ENCODE results near the gene SYP.

The SYP gene

DNA sequence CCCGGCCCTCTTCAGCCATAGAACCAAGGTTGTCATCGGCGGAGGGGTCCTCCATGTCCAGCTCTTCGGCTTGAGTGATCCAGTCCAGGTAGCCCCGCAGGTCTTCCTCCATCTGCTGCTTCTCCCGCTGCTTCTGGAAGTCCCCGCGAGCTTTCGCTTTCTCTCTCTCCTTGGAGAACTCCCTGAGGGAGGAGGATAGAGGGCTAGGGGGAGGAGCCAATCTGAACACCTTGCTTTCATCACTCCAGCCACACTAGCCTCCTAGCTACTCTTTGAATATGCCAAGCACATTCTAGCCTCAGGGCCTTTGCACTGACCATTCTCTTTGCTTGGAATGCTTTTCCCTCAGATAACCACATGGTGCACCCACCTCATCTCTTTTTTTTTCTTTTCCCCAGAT lies 27.0 kb upstream of the SYP start:
- CTCF ChIA-PET = no interaction called here
- POLR2A ChIA-PET = no interaction called here
- Histone ChIP-seq H3K4me3 (ENCODE audit: low read depth, low read length) (no peak overlapping the region), H3K9me3 (ENCODE audit: control insufficient read depth, insufficient read depth, low read depth, low read length) (no peaks in the 10 kb centered on the region), H3K36me3 (ENCODE audit: control insufficient read depth in 2 of 2, insufficient read depth in 1 of 2, low read length in 2 of 2) (no peaks in the 10 kb centered on the region), H3K27ac (ENCODE audit: extremely low read depth, low read depth, low read length) (no peak overlapping the region), H3K4me1 (ENCODE audit: control insufficient read depth, insufficient read depth, low read length) (no peaks in the 10 kb centered on the region)
- TF ChIP-seq HOXA7 (CRISPR knock-in tag; IDR thresholded peaks at IDR 0.05; ENCODE audit: borderline replicate concordance) = no peak
- no peak for TF ChIP-seq SCRT2 (tag by site-specific recombination; IDR thresholded peaks at IDR 0.05)
- peak; percentile 87 for TF ChIP-seq ZNF623 (tag by site-specific recombination; IDR thresholded peaks at IDR 0.05)

DNA sequence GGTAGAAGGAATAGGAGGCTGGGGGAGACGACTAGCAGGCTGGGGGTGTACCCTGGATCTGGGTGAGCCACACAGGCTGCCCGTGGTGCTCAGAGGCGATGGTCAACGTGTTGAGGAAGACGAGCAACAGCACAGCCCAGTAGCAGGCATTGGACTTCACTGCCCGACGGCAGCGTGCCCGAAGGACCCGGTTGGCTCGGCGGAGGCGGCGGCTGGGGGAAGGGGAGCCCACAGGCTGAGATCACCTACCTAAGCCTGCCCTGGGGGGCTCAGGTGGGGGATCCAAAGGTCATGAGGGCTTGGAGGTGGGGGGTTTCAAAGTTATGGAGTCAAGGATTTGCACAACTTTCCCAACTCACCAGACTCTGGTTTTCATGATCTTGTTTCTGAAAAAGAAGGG lies 25.9 kb upstream of the SYP start:
- H3K27ac ChIP-seq (ENCODE audit: extremely low read depth, low read depth, low read length) = no peak overlapping the region
- ChIA-PET POLR2A (no interaction called here), CTCF (no interaction called here)
- H3K9me3 ChIP-seq (ENCODE audit: control insufficient read depth, insufficient read depth, low read depth, low read length) = no peaks in the 10 kb centered on the region
- TF ChIP-seq ZNF791 (tag by site-specific recombination; IDR thresholded peaks at IDR 0.05) (no peak), RBAK (tag by site-specific recombination; IDR thresholded peaks at IDR 0.05) (no peak), ZNF350 (tag by site-specific recombination; IDR thresholded peaks at IDR 0.05) (no peak), GLIS2 (tag by site-specific recombination; IDR thresholded peaks at IDR 0.05) (no peak), HIC1 (tag by site-specific recombination; IDR thresholded peaks at IDR 0.05) (no peak), SCRT2 (tag by site-specific recombination; IDR thresholded peaks at IDR 0.05) (no peak), ZNF416 (tag by site-specific recombination; IDR thresholded peaks at IDR 0.05) (no peak), ZBTB20 (tag by site-specific recombination; IDR thresholded peaks at IDR 0.05) (no peak), ZNF433 (tag by site-specific recombination; IDR thresholded peaks at IDR 0.05; ENCODE audit: low read depth) (no peak), ZNF175 (tag by site-specific recombination; IDR thresholded peaks at IDR 0.05) (no peak), ZNF548 (tag by site-specific recombination; IDR thresholded peaks at IDR 0.05) (no peak), ZNF837 (tag by site-specific recombination; IDR thresholded peaks at IDR 0.05) (no peak), ZNF23 (tag by site-specific recombination; IDR thresholded peaks at IDR 0.05; ENCODE audit: borderline replicate concordance) (no peak), ELK4 (IDR thresholded peaks at IDR 0.05; ENCODE audit: borderline replicate concordance, low read depth, low read length) (no peak), ZNF518A (tag by site-specific recombination; conservative IDR thresholded peaks at IDR 0.05; ENCODE audit: low read depth) (no peak), ZSCAN4 (tag by site-specific recombination; IDR thresholded peaks at IDR 0.05) (no peak)
- TF ChIP-seq, protein P1, sequence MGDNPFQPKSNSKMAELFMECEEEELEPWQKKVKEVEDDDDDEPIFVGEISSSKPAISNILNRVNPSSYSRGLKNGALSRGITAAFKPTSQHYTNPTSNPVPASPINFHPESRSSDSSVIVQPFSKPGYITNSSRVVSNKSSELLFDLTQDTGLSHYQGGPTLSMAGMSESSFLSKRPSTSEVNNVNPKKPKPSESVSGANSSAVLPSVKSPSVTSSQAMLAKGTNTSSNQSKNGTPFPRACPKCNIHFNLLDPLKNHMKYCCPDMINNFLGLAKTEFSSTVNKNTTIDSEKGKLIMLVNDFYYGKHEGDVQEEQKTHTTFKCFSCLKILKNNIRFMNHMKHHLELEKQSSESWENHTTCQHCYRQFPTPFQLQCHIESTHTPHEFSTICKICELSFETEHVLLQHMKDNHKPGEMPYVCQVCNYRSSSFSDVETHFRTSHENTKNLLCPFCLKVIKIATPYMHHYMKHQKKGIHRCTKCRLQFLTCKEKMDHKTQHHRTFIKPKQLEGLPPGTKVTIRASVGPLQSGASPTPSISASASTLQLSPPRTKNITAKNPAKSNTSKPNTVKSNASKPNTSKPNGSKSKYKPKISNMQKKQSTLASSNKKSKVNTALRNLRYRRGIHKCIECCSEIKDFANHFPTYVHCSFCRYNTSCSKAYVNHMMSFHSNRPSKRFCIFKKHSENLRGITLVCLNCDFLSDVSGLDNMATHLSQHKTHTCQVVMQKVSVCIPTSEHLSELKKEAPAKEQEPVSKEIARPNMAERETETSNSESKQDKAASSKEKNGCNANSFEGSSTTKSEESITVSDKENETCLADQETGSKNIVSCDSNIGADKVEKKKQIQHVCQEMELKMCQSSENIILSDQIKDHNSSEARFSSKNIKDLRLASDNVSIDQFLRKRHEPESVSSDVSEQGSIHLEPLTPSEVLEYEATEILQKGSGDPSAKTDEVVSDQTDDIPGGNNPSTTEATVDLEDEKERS (tag by site-specific recombination; IDR thresholded peaks at IDR 0.05) = no peak
- TF ChIP-seq, protein P2, sequence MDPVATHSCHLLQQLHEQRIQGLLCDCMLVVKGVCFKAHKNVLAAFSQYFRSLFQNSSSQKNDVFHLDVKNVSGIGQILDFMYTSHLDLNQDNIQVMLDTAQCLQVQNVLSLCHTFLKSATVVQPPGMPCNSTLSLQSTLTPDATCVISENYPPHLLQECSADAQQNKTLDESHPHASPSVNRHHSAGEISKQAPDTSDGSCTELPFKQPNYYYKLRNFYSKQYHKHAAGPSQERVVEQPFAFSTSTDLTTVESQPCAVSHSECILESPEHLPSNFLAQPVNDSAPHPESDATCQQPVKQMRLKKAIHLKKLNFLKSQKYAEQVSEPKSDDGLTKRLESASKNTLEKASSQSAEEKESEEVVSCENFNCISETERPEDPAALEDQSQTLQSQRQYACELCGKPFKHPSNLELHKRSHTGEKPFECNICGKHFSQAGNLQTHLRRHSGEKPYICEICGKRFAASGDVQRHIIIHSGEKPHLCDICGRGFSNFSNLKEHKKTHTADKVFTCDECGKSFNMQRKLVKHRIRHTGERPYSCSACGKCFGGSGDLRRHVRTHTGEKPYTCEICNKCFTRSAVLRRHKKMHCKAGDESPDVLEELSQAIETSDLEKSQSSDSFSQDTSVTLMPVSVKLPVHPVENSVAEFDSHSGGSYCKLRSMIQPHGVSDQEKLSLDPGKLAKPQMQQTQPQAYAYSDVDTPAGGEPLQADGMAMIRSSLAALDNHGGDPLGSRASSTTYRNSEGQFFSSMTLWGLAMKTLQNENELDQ (tag by site-specific recombination; IDR thresholded peaks at IDR 0.05; ENCODE audit: low read depth) = no peak
- no peaks in the 10 kb centered on the region for H3K36me3 ChIP-seq (ENCODE audit: control insufficient read depth in 2 of 2, insufficient read depth in 1 of 2, low read length in 2 of 2)
- H3K4me1 ChIP-seq (ENCODE audit: control insufficient read depth, insufficient read depth, low read length) = no peaks in the 10 kb centered on the region
- no peak overlapping the region for H3K4me3 ChIP-seq (ENCODE audit: low read depth, low read length)
